GM18499 (cell line): ENCODE data around the gene SASH3.

Experiments
- ATAC-seq: cut with Tn5 transposase; IDR thresholded peaks from one replicate; pipeline ENCODE4 v1.9.1; 2021; ENCODE audit warnings: moderate number of reproducible peaks; ENCODE audit not compliant: insufficient read depth, unreplicated experiment

SASH3 gene

GRCh38 chrX:129781680-129782495 is 2.1 kb downstream of the SASH3 start:
- no peak for ATAC-seq

- ATAC-seq = no peak
Measured at GRCh38 chrX:129782706-129783105, 3.0 kb downstream of the SASH3 start.

- no peak for ATAC-seq
Measured at GRCh38 chrX:129783291-129783713, 3.6 kb downstream of the SASH3 start.

GRCh38 chrX:129784371-129784770 is 4.6 kb downstream of the SASH3 start:
- no peak for ATAC-seq

GRCh38 chrX:129785160-129785947 is 5.6 kb downstream of the SASH3 start:
- ATAC-seq = no peak

- peak; percentile 81 for ATAC-seq
Measured at GRCh38 chrX:129786210-129786651, 6.5 kb downstream of the SASH3 start.

GRCh38 chrX:129787336-129788055 is 7.7 kb downstream of the SASH3 start:
- no peak for ATAC-seq

GRCh38 chrX:129788527-129788926 is 8.8 kb downstream of the SASH3 start:
- no peak for ATAC-seq

- no peak for ATAC-seq
Measured at GRCh38 chrX:129790146-129790545, 10.4 kb downstream of the SASH3 start.

- ATAC-seq = no peak
Measured at GRCh38 chrX:129790808-129791207, 11.1 kb downstream of the SASH3 start.

GRCh38 chrX:129791336-129791735 is 11.6 kb downstream of the SASH3 start:
- ATAC-seq = no peak

- ATAC-seq = no peak
Measured at GRCh38 chrX:129791961-129792570, 12.3 kb downstream of the SASH3 start.

- ATAC-seq = no peak
Measured at GRCh38 chrX:129792586-129793291, 13.0 kb downstream of the SASH3 start.

- no peak for ATAC-seq
Measured at GRCh38 chrX:129793604-129794191, 13.9 kb downstream of the SASH3 start.

- ATAC-seq = no peak
Measured at GRCh38 chrX:129795584-129795983, 15.8 kb downstream of the SASH3 start.

- no peak for ATAC-seq
Measured at GRCh38 chrX:129797251-129797906, 17.6 kb downstream of the SASH3 start.

- no peak for ATAC-seq
Measured at GRCh38 chrX:129798456-129798855, 18.7 kb downstream of the SASH3 start.

GRCh38 chrX:129798888-129799287 is 19.1 kb downstream of the SASH3 start:
- ATAC-seq = no peak

- no peak for ATAC-seq
Measured at GRCh38 chrX:129800186-129800585, 20.4 kb downstream of the SASH3 start.
